Measurements from ENCODE around the gene FOXS1.

The FOXS1 gene

GRCh38 chr20:31813611-31814010 lies 31.8 kb downstream of the FOXS1 start:
- TF ChIP-seq CTCF (IDR thresholded peaks at IDR 0.05; ENCODE audit: control extremely low read depth, extremely low read depth, low read depth, missing control alignments), result no peak
- ChIA-PET CTCF (interaction anchor here (1.2 to 15.0 kb wide), 4 partner anchors 9 to 23 kb away, joined by 3 to 154 read pairs (median 10); no protein-coding TSS in a partner anchor), POLR2A (no interaction called here)
- DNase-seq (ENCODE audit: extremely low spot score), result no peak

- no peak for TF ChIP-seq CTCF (IDR thresholded peaks at IDR 0.05; ENCODE audit: control extremely low read depth, extremely low read depth, low read depth, missing control alignments)
- POLR2A ChIA-PET, result no interaction called here
- CTCF ChIA-PET, result interaction anchor here (1.2 to 2.8 kb wide), 2 partner anchors 11 to 35 kb away, joined by 5 to 10 read pairs; no protein-coding TSS in a partner anchor
- no peak for DNase-seq (ENCODE audit: extremely low spot score)
These were observed 33.3 kb downstream of the FOXS1 start for GRCh38 chr20:31811796-31812728.

- no peak for TF ChIP-seq CTCF (IDR thresholded peaks at IDR 0.05; ENCODE audit: control extremely low read depth, extremely low read depth, low read depth, missing control alignments)
- ChIA-PET POLR2A (no interaction called here), CTCF (interaction anchor here (1.0 to 5.0 kb wide), 4 partner anchors 12 to 41 kb away, joined by 3 to 42 read pairs (median 7); no protein-coding TSS in a partner anchor)
- no peak for DNase-seq (ENCODE audit: extremely low spot score)
These were observed 34.2 kb downstream of the FOXS1 start for GRCh38 chr20:31811198-31811597.

- DNase-seq (ENCODE audit: extremely low spot score), result no peak
- ChIA-PET POLR2A (no interaction called here), CTCF (interaction anchor here (1.2 to 5.0 kb wide), 4 partner anchors 13 to 222 kb away, joined by 3 to 42 read pairs (median 7); no protein-coding TSS in a partner anchor)
- no peak for TF ChIP-seq CTCF (IDR thresholded peaks at IDR 0.05; ENCODE audit: control extremely low read depth, extremely low read depth, low read depth, missing control alignments)
These were observed 35.7 kb downstream of the FOXS1 start for GRCh38 chr20:31809661-31810060.

GRCh38 chr20:31808481-31808880 lies 36.9 kb downstream of the FOXS1 start:
- ChIA-PET POLR2A (no interaction called here), CTCF (interaction anchor here (0.7 to 5.0 kb wide), 11 partner anchors 9 to 174 kb away, joined by 3 to 42 read pairs (median 3); partner anchors contain the start of gene FOXS1)
- no peak for TF ChIP-seq CTCF (IDR thresholded peaks at IDR 0.05; ENCODE audit: control extremely low read depth, extremely low read depth, low read depth, missing control alignments)
- DNase-seq (ENCODE audit: extremely low spot score), result no peak

GRCh38 chr20:31806564-31807355 lies 38.6 kb downstream of the FOXS1 start:
- TF ChIP-seq CTCF (IDR thresholded peaks at IDR 0.05; ENCODE audit: control extremely low read depth, extremely low read depth, low read depth, missing control alignments), result no peak
- CTCF ChIA-PET, result interaction anchor here (1.4 to 5.0 kb wide), 4 partner anchors 11 to 225 kb away, joined by 3 to 42 read pairs (median 4); no protein-coding TSS in a partner anchor
- POLR2A ChIA-PET, result no interaction called here
- no peak for DNase-seq (ENCODE audit: extremely low spot score)

All from GM10248 (cell line).